Astrocyte of the cerebellum (primary cell): ENCODE data around the gene GOSR2.
"Not testable (repeated sequence)": the region's sequence is repeated elsewhere in the genome, so short reads cannot be mapped to it uniquely, and the experiment has no call there.

Experiments
- DNase-seq: peaks from one replicate; pipeline ENCODE4 v3.0.0-alpha.2; 2011; ENCODE audit warnings: low read depth
- H3K4me3 ChIP-seq: 2 replicates; pipeline ENCODE4 v1.5.1; 2011; ENCODE audit warnings: mild to moderate bottlenecking, low read depth, low read length, moderate library complexity
- in situ Hi-C: cut with HindIII; loops from 2 replicates; pipeline ENCODE4 v1.10.0; 2017; ENCODE audit warnings: low sequenced_read_pairs
- TF ChIP-seq, protein P1 (sequence below): IDR thresholded peaks from 2 replicates; pipeline ENCODE4 v1.5.1; 2012; ENCODE audit warnings: low read length, low read depth, moderate library complexity, mild to moderate bottlenecking; ENCODE audit errors: missing control alignments

Gene GOSR2

DNA sequence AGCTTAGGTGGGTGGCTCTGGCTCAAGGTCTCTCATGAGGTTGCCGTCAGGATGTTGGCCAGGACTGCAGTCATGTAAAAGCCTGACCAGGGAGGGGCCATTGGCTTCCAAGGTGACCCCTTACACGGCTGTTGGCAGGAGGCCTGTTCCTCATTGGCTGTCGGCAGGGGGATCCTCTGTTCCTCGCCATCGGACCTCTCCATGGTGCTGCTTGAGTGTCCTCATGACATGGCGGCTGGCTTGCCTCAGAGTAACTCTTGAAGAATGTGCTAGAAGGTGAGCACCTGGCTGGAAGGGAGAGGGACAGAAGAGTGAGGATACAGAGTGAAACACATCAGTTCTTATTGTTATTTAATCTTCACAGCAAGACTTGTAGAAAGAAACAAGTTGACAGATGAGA is 60.8 kb downstream of the GOSR2 start:
- H3K4me3 ChIP-seq: no peak overlapping the region
- TF ChIP-seq, protein P1, sequence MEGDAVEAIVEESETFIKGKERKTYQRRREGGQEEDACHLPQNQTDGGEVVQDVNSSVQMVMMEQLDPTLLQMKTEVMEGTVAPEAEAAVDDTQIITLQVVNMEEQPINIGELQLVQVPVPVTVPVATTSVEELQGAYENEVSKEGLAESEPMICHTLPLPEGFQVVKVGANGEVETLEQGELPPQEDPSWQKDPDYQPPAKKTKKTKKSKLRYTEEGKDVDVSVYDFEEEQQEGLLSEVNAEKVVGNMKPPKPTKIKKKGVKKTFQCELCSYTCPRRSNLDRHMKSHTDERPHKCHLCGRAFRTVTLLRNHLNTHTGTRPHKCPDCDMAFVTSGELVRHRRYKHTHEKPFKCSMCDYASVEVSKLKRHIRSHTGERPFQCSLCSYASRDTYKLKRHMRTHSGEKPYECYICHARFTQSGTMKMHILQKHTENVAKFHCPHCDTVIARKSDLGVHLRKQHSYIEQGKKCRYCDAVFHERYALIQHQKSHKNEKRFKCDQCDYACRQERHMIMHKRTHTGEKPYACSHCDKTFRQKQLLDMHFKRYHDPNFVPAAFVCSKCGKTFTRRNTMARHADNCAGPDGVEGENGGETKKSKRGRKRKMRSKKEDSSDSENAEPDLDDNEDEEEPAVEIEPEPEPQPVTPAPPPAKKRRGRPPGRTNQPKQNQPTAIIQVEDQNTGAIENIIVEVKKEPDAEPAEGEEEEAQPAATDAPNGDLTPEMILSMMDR: no peak
- no peak for DNase-seq
- in situ Hi-C loops: no loop called here

DNA sequence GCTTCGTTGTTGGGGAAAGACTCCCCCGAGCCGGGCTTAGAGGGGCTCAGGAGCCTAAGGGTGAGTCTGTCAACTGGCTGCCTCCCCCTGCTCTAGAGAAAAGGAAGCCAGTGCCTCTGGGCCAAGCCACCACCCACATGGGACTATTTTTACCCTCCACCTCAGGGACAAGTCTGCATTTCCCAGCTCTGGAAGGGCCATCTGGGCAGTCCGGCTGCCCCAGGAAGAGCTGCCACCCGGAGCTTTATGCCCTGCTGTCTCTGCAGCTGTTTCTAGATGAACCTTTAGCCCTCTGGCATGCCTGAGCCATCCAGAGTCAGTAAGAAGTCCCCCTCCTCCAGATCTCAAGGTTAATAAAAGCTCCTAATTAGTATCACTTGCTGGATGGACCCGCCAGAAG is 61.4 kb downstream of the GOSR2 start:
- DNase-seq: no peak
- TF ChIP-seq, protein P1: no peak
- H3K4me3 ChIP-seq: no peak overlapping the region
- in situ Hi-C loops: no loop called here

DNA sequence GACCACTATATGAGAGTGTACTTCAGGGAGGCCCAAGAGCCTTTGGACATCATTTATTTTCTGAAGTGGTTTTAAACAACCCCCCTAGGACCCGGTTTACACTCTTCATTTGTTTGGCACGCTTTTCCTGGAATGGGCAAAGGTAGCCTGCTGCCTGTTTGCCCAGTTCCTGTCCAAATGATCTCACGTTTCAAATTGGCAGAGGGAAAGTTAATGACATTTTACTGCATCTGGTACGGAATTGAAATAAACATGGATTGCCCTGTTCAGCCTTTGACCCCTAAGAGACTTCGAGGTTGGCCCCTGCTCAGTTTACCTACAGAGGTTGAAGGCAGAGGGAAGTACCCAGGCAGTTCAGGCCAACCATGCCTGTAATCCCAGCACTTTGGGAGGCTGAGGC is 61.9 kb downstream of the GOSR2 start:
- H3K4me3 ChIP-seq: no peak overlapping the region
- TF ChIP-seq, protein P1: no peak
- in situ Hi-C loops: no loop called here
- DNase-seq: no peak

- in situ Hi-C loops: no loop called here
- no peak for DNase-seq
- H3K4me3 ChIP-seq: no peak overlapping the region
- TF ChIP-seq, protein P1: no peak
These were observed 63.4 kb downstream of the GOSR2 start for GRCh38 chr17:46986366-46986765.

GRCh38 chr17:46987927-46988326 is 65.0 kb downstream of the GOSR2 start:
- in situ Hi-C loops, H3K4me3 ChIP-seq, DNase-seq: not testable (repeated sequence)

GRCh38 chr17:46989637-46990431 is 66.9 kb downstream of the GOSR2 start:
- no peak for DNase-seq
- no peak overlapping the region for H3K4me3 ChIP-seq
- TF ChIP-seq, protein P1: no peak
- in situ Hi-C loops: no loop called here

DNA sequence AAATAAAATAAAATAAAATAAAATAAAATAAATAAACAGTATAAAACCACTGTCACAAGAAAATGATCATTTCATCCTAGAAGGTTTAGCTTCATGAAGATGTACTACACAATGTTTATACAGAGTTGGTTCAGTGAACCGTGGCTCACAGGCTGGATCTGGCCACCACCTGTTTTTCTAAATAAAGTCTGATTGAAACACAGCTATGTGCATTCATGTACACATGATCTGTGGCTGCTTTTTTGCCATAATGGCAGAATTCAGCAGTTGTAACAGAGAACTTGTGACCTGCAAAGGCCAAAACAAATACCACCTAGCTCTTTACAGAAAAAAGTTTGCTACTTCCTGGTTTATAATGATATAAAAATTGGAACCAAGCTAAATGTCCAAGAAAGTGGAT is 68.7 kb downstream of the GOSR2 start:
- no peak overlapping the region for H3K4me3 ChIP-seq
- DNase-seq: no peak
- in situ Hi-C loops: no loop called here
- TF ChIP-seq, protein P1: no peak
